ENCODE measurements around the gene JMJD4. TPM values are rescaled to one million over a fixed set of nuclear protein-coding genes. Genes with fewer than 3 reads are reported as not detected.

The JMJD4 gene
- total and polyA plus RNA-seq, 9 of the 15 experiments (the other 6 are each of a cell fraction or from before 2014, with no cell fraction given): 1.4 to 42.6 (median 29.2) TPM

- TF ChIP-seq YY1 (IDR thresholded peaks at IDR 0.05; ENCODE audit: borderline replicate concordance in 1 of 3, control insufficient read depth in 1 of 3, extremely low read depth in 1 of 3, insufficient read depth in 3 of 3, insufficient read length in 1 of 3, insufficient replicate concordance in 2 of 3, low read depth in 1 of 3, low read length in 2 of 3) (no peak), ID3 (CRISPR knock-in tag; IDR thresholded peaks at IDR 0.05) (no peak), ID3 (tag; IDR thresholded peaks at IDR 0.05) (no peak), STAT5B (CRISPR knock-in tag; IDR thresholded peaks at IDR 0.05) (no peak), ZNF717 (CRISPR knock-in tag; IDR thresholded peaks at IDR 0.05) (no peak), NR2C2 (CRISPR knock-in tag; IDR thresholded peaks at IDR 0.05) (no peak), NR2C2 (tag; IDR thresholded peaks at IDR 0.05) (no peak), ATF2 (CRISPR knock-in tag; IDR thresholded peaks at IDR 0.05) (no peak), MGA (IDR thresholded peaks at IDR 0.05) (no peak), CXXC5 (CRISPR knock-in tag; IDR thresholded peaks at IDR 0.05) (no peak)
Observed at GRCh38 chr1:227728892-227729143, 6.3 kb downstream of the JMJD4 start (continued).
